Body of pancreas (tissue), 4 donors: Measurements from ENCODE around the gene GRID2.

Experiments used
- POLR2A ChIP-seq, 3 donors: fragments of 450-650 bp; IDR thresholded peaks; one replicate each; pipeline ENCODE4 v1.6.1; 2016; ENCODE audit warnings: antibody characterized with exemption in 3 of 3, mild to moderate bottlenecking in 2 of 3
- TF ChIP-seq, protein P1 (sequence below), 7 experiments: fragments of 450-650 bp in 4 of 7; fragments of 200-600 bp in 3 of 7; sonication (generic) in 3 of 7; IDR thresholded peaks; one replicate each; pipeline ENCODE4 v1.5.1; 2016 to 2019; ENCODE audit warnings: antibody characterized with exemption in 7 of 7

DNA sequence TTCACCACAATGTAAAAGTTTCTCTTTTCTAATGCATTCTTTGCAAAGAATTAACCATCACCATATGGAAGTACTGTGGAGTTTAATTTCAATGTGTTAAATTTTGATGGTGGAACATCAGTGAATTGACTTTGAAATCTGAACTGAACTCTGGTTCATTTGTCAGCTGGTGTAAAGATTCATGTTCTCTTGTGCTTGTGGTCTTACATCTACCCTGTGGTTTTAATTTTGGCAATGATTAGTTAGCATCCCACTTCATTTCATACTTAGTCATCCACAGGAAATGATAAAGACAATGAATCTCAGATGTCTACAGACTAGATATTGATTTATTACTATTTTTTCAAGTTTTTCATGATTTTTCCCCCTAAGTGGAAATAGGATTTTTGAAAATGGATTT, 77.8 kb downstream of the GRID2 start:
- TF ChIP-seq, protein P1, sequence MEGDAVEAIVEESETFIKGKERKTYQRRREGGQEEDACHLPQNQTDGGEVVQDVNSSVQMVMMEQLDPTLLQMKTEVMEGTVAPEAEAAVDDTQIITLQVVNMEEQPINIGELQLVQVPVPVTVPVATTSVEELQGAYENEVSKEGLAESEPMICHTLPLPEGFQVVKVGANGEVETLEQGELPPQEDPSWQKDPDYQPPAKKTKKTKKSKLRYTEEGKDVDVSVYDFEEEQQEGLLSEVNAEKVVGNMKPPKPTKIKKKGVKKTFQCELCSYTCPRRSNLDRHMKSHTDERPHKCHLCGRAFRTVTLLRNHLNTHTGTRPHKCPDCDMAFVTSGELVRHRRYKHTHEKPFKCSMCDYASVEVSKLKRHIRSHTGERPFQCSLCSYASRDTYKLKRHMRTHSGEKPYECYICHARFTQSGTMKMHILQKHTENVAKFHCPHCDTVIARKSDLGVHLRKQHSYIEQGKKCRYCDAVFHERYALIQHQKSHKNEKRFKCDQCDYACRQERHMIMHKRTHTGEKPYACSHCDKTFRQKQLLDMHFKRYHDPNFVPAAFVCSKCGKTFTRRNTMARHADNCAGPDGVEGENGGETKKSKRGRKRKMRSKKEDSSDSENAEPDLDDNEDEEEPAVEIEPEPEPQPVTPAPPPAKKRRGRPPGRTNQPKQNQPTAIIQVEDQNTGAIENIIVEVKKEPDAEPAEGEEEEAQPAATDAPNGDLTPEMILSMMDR (IDR thresholded peaks at IDR 0.05): no peak
- no peak for TF ChIP-seq POLR2A (IDR thresholded peaks at IDR 0.05)
